PC-9 (cell line): Measurements from ENCODE around the gene VPS35. TPM values are rescaled to one million over a fixed set of nuclear protein-coding genes. Genes with fewer than 3 reads are reported as not detected.

Source experiments
- BruUV-seq: library from RNA; stranded (reverse); fragments of 400-500 nt; replicated peaks from 2 replicates; lab custom pipeline; 2021; lab: Mats Ljungman, UMichigan
- CTCF ChIA-PET: fragments of 300-600 bp; sonication (Branson Sonifier 250); formaldehyde crosslinking; loops from one replicate; lab custom pipeline; 2022; ENCODE audit warnings: antibody characterized with exemption; lab: Charles Lee
- POLR2A ChIA-PET: fragments of 300-600 bp; sonication (Branson Sonifier 250); formaldehyde crosslinking; loops from one replicate; lab custom pipeline; 2022; ENCODE audit warnings: antibody characterized with exemption; ENCODE audit not compliant: unreplicated experiment; lab: Charles Lee
- DNase-seq, 2 experiments: peaks; one replicate each; pipeline versions ENCODE4 v3.0.0 to v3.0.0-alpha.2; 2015 to 2022; ENCODE audit warnings: mixed read lengths in 1 of 2
- H2AFZ ChIP-seq: fragments of 200-600 bp; sonication (generic); 2 replicates; pipeline ENCODE4 v1.8.1; 2017; ENCODE audit warnings: antibody characterized with exemption
- H3F3A ChIP-seq: fragments of 200-600 bp; sonication (generic); 2 replicates; pipeline ENCODE4 v1.8.1; 2017; ENCODE audit warnings: antibody characterized with exemption, mild to moderate bottlenecking, low read depth; ENCODE audit not compliant: insufficient read depth
- H3K27ac ChIP-seq: fragments of 200-600 bp; sonication (generic); 2 replicates; pipeline ENCODE4 v1.6.1; 2016; ENCODE audit warnings: mixed run types
- H3K27me3 ChIP-seq: fragments of 200-600 bp; sonication (generic); 2 replicates; pipeline ENCODE4 v1.6.1; 2016; ENCODE audit warnings: low read depth, mixed run types; ENCODE audit not compliant: insufficient read depth
- H3K36me3 ChIP-seq: fragments of 200-600 bp; sonication (generic); 2 replicates; pipeline ENCODE4 v1.6.1; 2016; ENCODE audit warnings: low read depth, mixed run types
- H3K4me1 ChIP-seq: fragments of 200-600 bp; sonication (generic); replicated peaks from 2 replicates; pipeline ENCODE4 v1.6.1; 2016; ENCODE audit warnings: mixed run types; ENCODE audit not compliant: insufficient read depth
- H3K4me2 ChIP-seq: fragments of 200-600 bp; sonication (generic); 2 replicates; pipeline ENCODE4 v1.6.1; 2017; ENCODE audit warnings: mixed run types
- H3K4me3 ChIP-seq: fragments of 200-600 bp; sonication (generic); 2 replicates; pipeline ENCODE4 v1.6.1; 2016; ENCODE audit warnings: mixed run types
- H3K79me2 ChIP-seq: fragments of 200-600 bp; sonication (generic); 2 replicates; pipeline ENCODE4 v1.6.1; 2017; ENCODE audit warnings: low read depth, mixed run types
- H3K9me2 ChIP-seq: fragments of 200-600 bp; sonication (generic); 2 replicates; pipeline ENCODE4 v1.8.1; 2017; ENCODE audit warnings: mild to moderate bottlenecking; ENCODE audit not compliant: insufficient read depth
- H3K9me3 ChIP-seq: fragments of 200-600 bp; sonication (generic); 2 replicates; pipeline ENCODE4 v1.8.1; 2016; ENCODE audit warnings: low read depth; ENCODE audit not compliant: insufficient read depth
- H4K20me1 ChIP-seq: fragments of 200-600 bp; sonication (generic); 2 replicates; pipeline ENCODE4 v1.8.1; 2017; ENCODE audit not compliant: insufficient read depth
- EZH2 ChIP-seq: fragments of 200-600 bp; sonication (generic); IDR thresholded peaks from 2 replicates; pipeline ENCODE4 v1.8.0; 2017; ENCODE audit warnings: antibody characterized with exemption, low read depth
- intact Hi-C: fragments of 100-400 bp; cut with micrococcal nuclease; formaldehyde crosslinking; loops from one replicate; pipeline ENCODE4 v1.10.0; 2022; ENCODE audit not compliant: unreplicated experiment
- total RNA-seq: library from RNA; stranded (reverse); gene quantifications from 2 replicates; pipeline ENCODE4 v1.2.3, GENCODE V29; 2021
- TF ChIP-seq, protein P1 (sequence below): fragments of 200-600 bp; sonication (generic); conservative IDR thresholded peaks from 2 replicates; pipeline ENCODE4 v1.6.1; 2017; ENCODE audit warnings: mixed run types, antibody characterized with exemption, mild to moderate bottlenecking, moderate library complexity

The VPS35 gene
- total RNA-seq, 1 experiment from 2014 or later = 98.4 TPM

- no peak overlapping the region for H3K27ac ChIP-seq
- H3K9me2 ChIP-seq = no peaks in the 10 kb centered on the region
- ChIA-PET CTCF (no interaction called here), POLR2A (no interaction called here)
- H3K4me3 ChIP-seq = no peak overlapping the region
- H3K79me2 ChIP-seq = no peaks in the 10 kb centered on the region
- no peaks in the 10 kb centered on the region for H4K20me1 ChIP-seq
- BruUV-seq = no TSS peak
- intact Hi-C loops = no loop called here
- H3F3A ChIP-seq = no peaks in the 10 kb centered on the region
- H3K27me3 ChIP-seq = peaks cover 12% of the 10 kb centered on the region; the same call in 1 of the 2 replicates
- DNase-seq = no peak
- no peaks in the 10 kb centered on the region for H3K36me3 ChIP-seq
- no peak overlapping the region for H3K4me2 ChIP-seq
- no peak overlapping the region for H2AFZ ChIP-seq
- H3K4me1 ChIP-seq = no peaks in the 10 kb centered on the region
- H3K9me3 ChIP-seq = no peaks in the 10 kb centered on the region
- TF ChIP-seq, protein P1, sequence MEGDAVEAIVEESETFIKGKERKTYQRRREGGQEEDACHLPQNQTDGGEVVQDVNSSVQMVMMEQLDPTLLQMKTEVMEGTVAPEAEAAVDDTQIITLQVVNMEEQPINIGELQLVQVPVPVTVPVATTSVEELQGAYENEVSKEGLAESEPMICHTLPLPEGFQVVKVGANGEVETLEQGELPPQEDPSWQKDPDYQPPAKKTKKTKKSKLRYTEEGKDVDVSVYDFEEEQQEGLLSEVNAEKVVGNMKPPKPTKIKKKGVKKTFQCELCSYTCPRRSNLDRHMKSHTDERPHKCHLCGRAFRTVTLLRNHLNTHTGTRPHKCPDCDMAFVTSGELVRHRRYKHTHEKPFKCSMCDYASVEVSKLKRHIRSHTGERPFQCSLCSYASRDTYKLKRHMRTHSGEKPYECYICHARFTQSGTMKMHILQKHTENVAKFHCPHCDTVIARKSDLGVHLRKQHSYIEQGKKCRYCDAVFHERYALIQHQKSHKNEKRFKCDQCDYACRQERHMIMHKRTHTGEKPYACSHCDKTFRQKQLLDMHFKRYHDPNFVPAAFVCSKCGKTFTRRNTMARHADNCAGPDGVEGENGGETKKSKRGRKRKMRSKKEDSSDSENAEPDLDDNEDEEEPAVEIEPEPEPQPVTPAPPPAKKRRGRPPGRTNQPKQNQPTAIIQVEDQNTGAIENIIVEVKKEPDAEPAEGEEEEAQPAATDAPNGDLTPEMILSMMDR = no peak
- no peak for TF ChIP-seq EZH2
These were observed 42.1 kb upstream of the VPS35 start for GRCh38 chr16:46730801-46731690.

DNA sequence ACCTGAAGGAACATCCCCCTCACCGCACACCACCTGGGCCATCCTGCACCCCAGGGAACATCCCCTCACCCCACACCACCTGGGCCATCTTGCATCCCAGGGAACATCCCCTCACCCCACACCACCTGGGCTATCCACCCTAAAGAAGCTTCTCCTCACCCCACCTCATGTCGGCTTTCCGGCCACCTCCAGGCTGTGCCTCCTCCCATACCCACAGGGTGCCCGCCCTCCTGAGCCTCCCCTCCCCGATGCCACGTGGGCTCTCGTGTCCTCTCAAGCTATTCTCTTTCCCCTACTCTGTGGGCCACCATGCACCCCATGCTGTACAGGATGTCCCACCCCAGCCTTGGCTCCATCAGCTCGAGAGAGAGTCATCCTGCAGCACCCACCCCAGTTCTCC, 41.1 kb upstream of the VPS35 start:
- Histone ChIP-seq H3K4me3 (no peak overlapping the region), H3K79me2 (no peaks in the 10 kb centered on the region), H3K9me2 (no peaks in the 10 kb centered on the region), H3K4me1 (no peaks in the 10 kb centered on the region), H3K9me3 (no peaks in the 10 kb centered on the region), H3F3A (no peaks in the 10 kb centered on the region), H3K36me3 (no peaks in the 10 kb centered on the region), H3K27ac (no peak overlapping the region), H3K27me3 (peaks cover 12% of the 10 kb centered on the region; the same call in 1 of the 2 replicates), H4K20me1 (no peaks in the 10 kb centered on the region), H2AFZ (no peak overlapping the region), H3K4me2 (no peak overlapping the region)
- no TSS peak for BruUV-seq
- no peak for TF ChIP-seq EZH2
- TF ChIP-seq, protein P1 = no peak
- ChIA-PET POLR2A (no interaction called here), CTCF (no interaction called here)
- DNase-seq = no peak
- intact Hi-C loops = no loop called here

DNA sequence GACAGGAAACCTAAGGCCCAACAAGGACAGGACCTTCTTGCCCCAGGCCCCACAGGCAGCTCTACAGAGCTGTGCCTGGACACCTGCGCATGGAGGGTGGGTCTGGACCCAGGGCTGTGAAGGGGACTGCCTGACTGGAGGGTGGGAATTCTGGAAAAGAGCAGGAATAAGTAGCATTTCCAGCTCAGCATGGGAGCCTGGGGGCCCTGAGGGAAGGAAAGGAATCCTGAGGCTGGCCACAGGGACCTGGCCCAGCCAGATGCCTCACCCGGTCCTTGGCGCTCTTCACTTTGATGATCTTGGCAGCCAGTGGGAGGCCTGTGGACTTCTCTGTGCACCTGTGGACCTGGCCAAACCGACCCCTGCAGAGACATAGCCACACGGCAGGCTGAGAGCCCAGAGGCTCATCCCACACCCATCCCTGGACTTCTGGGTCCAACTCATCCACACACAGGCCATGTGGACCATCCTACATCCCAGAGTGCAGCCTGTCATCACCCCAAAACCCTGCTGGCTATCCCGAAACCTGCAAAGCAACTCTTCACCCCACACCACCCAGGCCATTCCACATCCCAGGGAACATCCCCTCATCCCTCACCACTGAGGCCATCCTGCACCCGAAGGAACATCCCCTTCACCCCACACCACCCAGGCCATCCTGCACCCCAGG, 40.5 kb upstream of the VPS35 start:
- H3K4me1 ChIP-seq = no peaks in the 10 kb centered on the region
- no peak overlapping the region for H2AFZ ChIP-seq
- no peak overlapping the region for H3K4me2 ChIP-seq
- H3K9me2 ChIP-seq = no peaks in the 10 kb centered on the region
- no peaks in the 10 kb centered on the region for H3K36me3 ChIP-seq
- BruUV-seq = no TSS peak
- no peak overlapping the region for H3K27ac ChIP-seq
- no peaks in the 10 kb centered on the region for H3F3A ChIP-seq
- peaks cover 12% of the 10 kb centered on the region; the same call in 1 of the 2 replicates for H3K27me3 ChIP-seq
- no peaks in the 10 kb centered on the region for H3K79me2 ChIP-seq
- H3K4me3 ChIP-seq = no peak overlapping the region
- POLR2A ChIA-PET = no interaction called here
- no peak for TF ChIP-seq EZH2
- TF ChIP-seq, protein P1 = no peak
- H3K9me3 ChIP-seq = no peaks in the 10 kb centered on the region
- no peaks in the 10 kb centered on the region for H4K20me1 ChIP-seq
- DNase-seq = no peak
- intact Hi-C loops = no loop called here
- CTCF ChIA-PET = no interaction called here
